Loucy (cell line): ENCODE results near the gene NBAS.

Experiments
- H2AFZ ChIP-seq: fragments of 200-600 bp; sonication (generic); 2 replicates; pipeline ENCODE4 v1.6.0; 2016; ENCODE audit warnings: antibody characterized with exemption, mild to moderate bottlenecking, low read length, moderate library complexity
- H3F3A ChIP-seq: fragments of 200-600 bp; 2 replicates; pipeline ENCODE4 v1.6.0; 2016; ENCODE audit warnings: antibody characterized with exemption, low read depth, mild to moderate bottlenecking
- H3K27me3 ChIP-seq: fragments of 200-600 bp; sonication (generic); 2 replicates; pipeline ENCODE4 v1.6.1; 2014; ENCODE audit warnings: low read length, mild to moderate bottlenecking; ENCODE audit not compliant: insufficient read depth, poor library complexity, severe bottlenecking
- H3K36me3 ChIP-seq: fragments of 200-600 bp; sonication (generic); 2 replicates; pipeline ENCODE4 v1.6.1; 2016; ENCODE audit warnings: low read length; ENCODE audit not compliant: insufficient read depth
- H3K4me1 ChIP-seq: fragments of 200-600 bp; sonication (generic); 2 replicates; pipeline ENCODE4 v1.5.1; 2014; ENCODE audit warnings: low read length, mild to moderate bottlenecking; ENCODE audit not compliant: insufficient read depth, poor library complexity, severe bottlenecking
- H3K4me2 ChIP-seq: fragments of 200-600 bp; sonication (generic); 2 replicates; pipeline ENCODE4 v1.6.0; 2014; ENCODE audit warnings: antibody characterized with exemption, low read length, low read depth, mild to moderate bottlenecking; ENCODE audit not compliant: poor library complexity, severe bottlenecking
- H3K4me3 ChIP-seq: fragments of 200-600 bp; sonication (generic); 2 replicates; pipeline ENCODE4 v1.5.1; 2014; ENCODE audit warnings: low read length, mild to moderate bottlenecking, mixed read lengths; ENCODE audit not compliant: poor library complexity, severe bottlenecking
- H3K79me2 ChIP-seq: fragments of 200-600 bp; sonication (generic); 2 replicates; pipeline ENCODE4 v1.6.1; 2014; ENCODE audit warnings: low read length; ENCODE audit not compliant: insufficient read depth
- H3K9ac ChIP-seq: fragments of 200-600 bp; sonication (generic); 2 replicates; pipeline ENCODE4 v1.6.0; 2014; ENCODE audit warnings: mild to moderate bottlenecking, low read depth, low read length, moderate library complexity; ENCODE audit not compliant: poor library complexity, severe bottlenecking
- H3K9me2 ChIP-seq: fragments of 200-600 bp; sonication (generic); replicated peaks from 2 replicates; pipeline ENCODE4 v1.6.1; 2016; ENCODE audit warnings: low read depth, low read length, mixed read lengths
- H3K9me3 ChIP-seq: fragments of 200-600 bp; sonication (generic); 2 replicates; pipeline ENCODE4 v1.6.1; 2014; ENCODE audit warnings: mild to moderate bottlenecking, antibody characterized with exemption, low read length, low read depth; ENCODE audit not compliant: insufficient read depth
- H4K20me1 ChIP-seq: fragments of 200-600 bp; sonication (generic); 2 replicates; pipeline ENCODE4 v1.6.0; 2014; ENCODE audit warnings: antibody characterized with exemption, low read length, mild to moderate bottlenecking; ENCODE audit not compliant: insufficient read depth, poor library complexity, severe bottlenecking
- EZH2phosphoT487 ChIP-seq: fragments of 200-600 bp; IDR thresholded peaks from 2 replicates; pipeline ENCODE4 v1.6.1; 2018; ENCODE audit warnings: antibody characterized with exemption, mild to moderate bottlenecking, moderate library complexity, borderline replicate concordance
- TF ChIP-seq, protein P1 (sequence below): fragments of 200-600 bp; sonication (generic); conservative IDR thresholded peaks from 2 replicates; pipeline ENCODE4 v1.5.1; 2014; ENCODE audit warnings: mild to moderate bottlenecking, antibody characterized with exemption, low read length

Gene NBAS

DNA sequence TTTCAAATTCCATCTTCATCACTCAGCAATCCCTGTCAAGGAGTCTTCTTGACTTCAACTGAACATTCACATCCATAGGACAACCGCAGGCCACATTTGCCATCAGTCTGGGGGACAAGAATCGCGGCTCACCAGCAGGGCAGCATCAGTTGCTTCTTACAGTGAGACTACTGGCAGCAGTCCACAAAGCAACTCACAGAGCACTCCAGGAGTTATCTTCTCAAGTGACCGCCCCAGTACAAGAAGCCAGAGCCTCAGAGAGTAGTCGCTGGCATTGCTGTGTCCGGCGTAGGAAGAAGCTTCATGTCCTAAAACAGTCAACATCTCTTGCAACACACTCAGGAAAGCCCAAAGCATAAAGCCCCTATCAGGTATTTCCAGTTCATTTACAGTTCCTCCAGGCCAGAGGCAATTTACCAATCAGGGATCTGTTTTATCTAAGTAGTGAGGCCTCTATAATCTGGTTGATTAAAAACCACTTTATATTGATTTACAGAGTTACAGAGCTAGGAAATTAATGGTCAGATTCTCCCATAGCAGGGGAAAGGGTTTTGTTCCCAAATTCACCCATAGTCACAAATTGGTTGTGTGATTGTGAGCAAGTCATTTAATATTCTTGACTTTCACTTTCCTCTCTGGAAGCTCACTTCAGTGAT, 177.3 kb downstream of the NBAS start:
- no peak overlapping the region for H3K4me2 ChIP-seq
- no peaks in the 10 kb centered on the region for H3K79me2 ChIP-seq
- H4K20me1 ChIP-seq, result no peaks in the 10 kb centered on the region
- no peak overlapping the region for H3K4me3 ChIP-seq
- no peak overlapping the region for H2AFZ ChIP-seq
- no peaks in the 10 kb centered on the region for H3K9me3 ChIP-seq
- H3K36me3 ChIP-seq, result peaks cover 66% of the 10 kb centered on the region; the same call in 1 of the 2 replicates
- peaks cover 4% of the 10 kb centered on the region for H3K4me1 ChIP-seq
- H3F3A ChIP-seq, result no peaks in the 10 kb centered on the region
- no peak overlapping the region for H3K9ac ChIP-seq
- no peaks in the 10 kb centered on the region for H3K9me2 ChIP-seq
- no peaks in the 10 kb centered on the region for H3K27me3 ChIP-seq
- TF ChIP-seq, protein P1, sequence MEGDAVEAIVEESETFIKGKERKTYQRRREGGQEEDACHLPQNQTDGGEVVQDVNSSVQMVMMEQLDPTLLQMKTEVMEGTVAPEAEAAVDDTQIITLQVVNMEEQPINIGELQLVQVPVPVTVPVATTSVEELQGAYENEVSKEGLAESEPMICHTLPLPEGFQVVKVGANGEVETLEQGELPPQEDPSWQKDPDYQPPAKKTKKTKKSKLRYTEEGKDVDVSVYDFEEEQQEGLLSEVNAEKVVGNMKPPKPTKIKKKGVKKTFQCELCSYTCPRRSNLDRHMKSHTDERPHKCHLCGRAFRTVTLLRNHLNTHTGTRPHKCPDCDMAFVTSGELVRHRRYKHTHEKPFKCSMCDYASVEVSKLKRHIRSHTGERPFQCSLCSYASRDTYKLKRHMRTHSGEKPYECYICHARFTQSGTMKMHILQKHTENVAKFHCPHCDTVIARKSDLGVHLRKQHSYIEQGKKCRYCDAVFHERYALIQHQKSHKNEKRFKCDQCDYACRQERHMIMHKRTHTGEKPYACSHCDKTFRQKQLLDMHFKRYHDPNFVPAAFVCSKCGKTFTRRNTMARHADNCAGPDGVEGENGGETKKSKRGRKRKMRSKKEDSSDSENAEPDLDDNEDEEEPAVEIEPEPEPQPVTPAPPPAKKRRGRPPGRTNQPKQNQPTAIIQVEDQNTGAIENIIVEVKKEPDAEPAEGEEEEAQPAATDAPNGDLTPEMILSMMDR, result no peak
- TF ChIP-seq EZH2phosphoT487, result no peak

DNA sequence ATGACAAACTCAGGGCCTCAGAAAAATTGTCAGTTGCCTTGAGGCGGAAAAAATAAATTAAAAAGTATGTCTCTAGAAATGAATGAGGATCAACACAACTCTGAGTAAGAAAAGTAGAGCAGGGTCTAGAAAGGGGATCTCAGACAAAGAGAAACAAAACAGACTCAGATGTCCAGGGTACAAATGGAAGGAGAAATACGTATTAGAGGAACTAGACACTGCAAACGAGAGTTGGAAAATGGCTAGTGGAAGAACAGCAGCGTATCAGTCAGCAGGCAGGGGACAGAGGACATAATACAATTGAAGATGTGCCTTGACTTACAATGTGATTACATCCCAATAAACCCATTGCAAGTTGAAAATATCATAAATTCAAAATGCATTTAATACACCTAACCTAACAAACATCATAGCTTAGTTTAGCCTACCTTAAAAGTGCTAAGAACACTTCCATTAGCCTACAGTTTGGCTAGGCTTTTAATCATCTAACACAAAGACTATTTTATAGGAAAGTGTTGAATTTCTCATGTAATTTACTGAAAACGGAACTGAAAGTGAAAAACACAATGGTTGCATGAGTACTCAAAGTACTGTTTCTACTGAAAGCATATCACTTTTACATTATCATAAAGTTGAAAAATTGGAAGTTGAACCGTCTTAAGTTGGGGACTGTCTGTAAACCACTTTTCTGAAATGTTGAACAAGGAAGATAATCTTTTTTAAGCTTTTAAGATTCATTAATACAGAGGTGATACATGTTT, 182.8 kb downstream of the NBAS start:
- Histone ChIP-seq H3K9ac (no peak overlapping the region), H3K4me1 (no peaks in the 10 kb centered on the region), H3K9me2 (no peaks in the 10 kb centered on the region), H3K4me2 (no peak overlapping the region), H3K27me3 (no peaks in the 10 kb centered on the region), H3K4me3 (no peak overlapping the region), H3K36me3 (peaks cover 64% of the 10 kb centered on the region; the same call in 1 of the 2 replicates), H2AFZ (no peak overlapping the region), H3K9me3 (no peaks in the 10 kb centered on the region), H3K79me2 (no peaks in the 10 kb centered on the region), H4K20me1 (no peaks in the 10 kb centered on the region), H3F3A (no peaks in the 10 kb centered on the region)
- TF ChIP-seq EZH2phosphoT487, result no peak
- TF ChIP-seq, protein P1, result no peak

DNA sequence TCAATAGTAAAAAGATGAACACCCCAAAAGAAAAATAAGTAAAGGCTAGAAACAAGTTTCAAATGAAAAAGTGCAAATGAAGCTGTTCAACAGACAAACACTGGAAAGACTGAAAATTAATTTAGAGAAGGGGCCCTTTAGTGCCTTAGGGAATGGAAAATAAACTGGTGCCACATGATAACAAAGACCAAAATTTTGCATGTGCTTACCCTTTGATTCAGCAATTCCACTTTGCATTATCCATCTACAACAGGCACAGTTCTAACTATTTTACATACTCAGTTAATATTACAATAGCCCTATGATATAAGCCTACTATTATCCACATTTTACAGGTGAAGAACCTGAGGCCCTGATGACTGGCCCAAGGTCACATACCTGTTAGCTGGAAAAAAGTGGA, 183.9 kb downstream of the NBAS start:
- Histone ChIP-seq H3K4me3 (no peak overlapping the region), H3K27me3 (no peaks in the 10 kb centered on the region), H3K9me2 (no peaks in the 10 kb centered on the region), H3K4me2 (no peak overlapping the region), H3F3A (no peaks in the 10 kb centered on the region), H3K79me2 (no peaks in the 10 kb centered on the region), H3K36me3 (peaks cover 63% of the 10 kb centered on the region), H3K9me3 (no peaks in the 10 kb centered on the region), H4K20me1 (no peaks in the 10 kb centered on the region), H2AFZ (no peak overlapping the region), H3K4me1 (no peaks in the 10 kb centered on the region), H3K9ac (no peak overlapping the region)
- TF ChIP-seq, protein P1, result no peak
- no peak for TF ChIP-seq EZH2phosphoT487
